Stimulated activated memory B cell treated with anti-CD40 and anti-IgM and Interleukin-4, amounts not matched to agents 10 μg/mL and 1 μg/mL and 100 μg/mL, for 72 hours (primary cell): ENCODE measurements around the gene PRRT1B.
A peak's percentile ranks its signal among the peaks of the same experiment; 100 is the strongest.
"Not testable (repeated sequence)": the region's sequence is repeated elsewhere in the genome, so short reads cannot be mapped to it uniquely, and the experiment has no call there.

Source experiments
- ATAC-seq: fragments of 150-1000 bp; cut with Tn5 transposase; 2 replicates; pipeline ENCODE4 v1.10.0; 2021
- H3K27ac Mint-ChIP-seq: one replicate; pipeline ENCODE4 v1.8.0; 2022; ENCODE audit warnings: mild to moderate bottlenecking, mixed read lengths
- H3K27me3 Mint-ChIP-seq: one replicate; pipeline ENCODE4 v1.8.0; 2022; ENCODE audit warnings: mixed read lengths
- H3K36me3 Mint-ChIP-seq: one replicate; pipeline ENCODE4 v1.8.0; 2022; ENCODE audit warnings: mixed read lengths
- H3K4me1 Mint-ChIP-seq: one replicate; pipeline ENCODE4 v1.8.0; 2022; ENCODE audit warnings: mixed read lengths
- H3K4me3 Mint-ChIP-seq: one replicate; pipeline ENCODE4 v1.8.0; 2022; ENCODE audit warnings: mild to moderate bottlenecking, moderate library complexity, mixed read lengths
- H3K9me3 Mint-ChIP-seq: one replicate; pipeline ENCODE4 v1.8.0; 2022; ENCODE audit warnings: mixed read lengths

The PRRT1B gene

DNA sequence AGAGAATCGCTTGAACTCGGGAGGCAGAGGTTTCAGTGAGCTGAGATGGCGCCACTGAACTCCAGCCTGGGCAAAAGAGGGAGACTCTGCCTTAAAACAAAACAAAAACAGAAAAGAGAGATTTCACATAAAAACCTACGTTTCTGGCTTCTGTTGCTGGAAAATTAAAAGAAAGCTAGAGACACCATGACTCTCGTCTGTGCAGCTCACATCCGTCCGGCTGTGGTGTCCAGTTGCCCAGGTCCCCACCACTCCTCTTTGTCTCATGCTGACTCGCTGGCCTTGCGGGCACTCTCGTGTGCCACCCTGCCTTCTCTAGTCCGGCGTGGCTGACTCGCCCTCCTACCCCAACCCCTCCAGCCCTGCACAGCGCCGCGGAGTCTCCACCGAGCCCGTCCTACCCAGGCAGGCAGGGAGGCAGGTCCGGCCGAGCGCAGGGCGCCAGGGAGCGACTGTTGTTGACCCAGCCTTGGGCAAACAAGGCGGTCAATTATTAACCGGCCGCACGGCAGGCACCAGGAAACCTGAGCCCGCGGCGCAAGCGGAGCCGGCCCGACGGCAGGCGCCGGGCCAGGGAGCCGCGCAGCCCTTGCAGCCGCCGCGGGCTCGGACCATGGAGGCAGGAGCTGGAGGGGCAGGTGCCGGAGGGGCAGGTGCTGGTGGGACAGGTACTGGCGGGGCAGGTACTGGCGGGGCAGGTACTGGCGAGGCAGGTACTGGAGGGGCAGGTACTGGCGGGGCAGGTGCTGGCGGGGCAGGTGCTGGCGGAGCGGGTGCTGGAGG is at the start of gene PRRT1B:
Gene PRRT1B (plus strand): TSS at position 521 of the 783 bp plus-strand sequence. CDS start 93 bp downstream, at position 614.
- no peak within 1 kb of the TSS for H3K27ac Mint-ChIP-seq
- peaks cover 44% of the 10 kb centered on the region for H3K27me3 Mint-ChIP-seq
- peaks cover 35% of the 10 kb centered on the region for H3K36me3 Mint-ChIP-seq
- H3K4me3 Mint-ChIP-seq = peak within 1 kb of the TSS; percentile 59
- peaks cover 34% of the 10 kb centered on the region for H3K9me3 Mint-ChIP-seq
- H3K4me1 Mint-ChIP-seq = peaks cover 20% of the 10 kb centered on the region
- no peak for ATAC-seq

DNA sequence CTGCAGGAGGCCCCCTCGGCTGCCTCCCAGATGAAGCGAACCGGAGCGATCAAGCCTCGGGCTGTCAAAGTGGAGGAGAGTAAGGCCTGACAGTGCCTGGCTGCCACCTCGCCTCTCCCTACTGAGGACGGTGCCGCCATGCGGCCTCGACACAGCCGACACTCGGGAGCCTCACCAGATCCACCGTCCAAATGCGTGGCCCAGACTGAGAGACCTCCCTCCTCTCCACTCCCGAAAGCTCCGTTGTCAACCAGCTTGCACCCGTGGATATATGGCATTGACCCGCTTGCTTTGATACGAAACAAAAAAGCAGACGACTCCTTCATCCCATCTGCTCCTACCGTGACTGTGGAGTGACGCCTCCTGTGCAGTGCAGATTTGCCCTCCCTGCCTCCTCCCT is 49.5 kb upstream of the PRRT1B start:
- no peaks in the 10 kb centered on the region for H3K9me3 Mint-ChIP-seq
- peaks cover 72% of the 10 kb centered on the region for H3K36me3 Mint-ChIP-seq
- H3K4me1 Mint-ChIP-seq = peaks cover 19% of the 10 kb centered on the region
- no peak for ATAC-seq
- H3K27ac Mint-ChIP-seq = no peak overlapping the region
- no peaks in the 10 kb centered on the region for H3K27me3 Mint-ChIP-seq
- no peak overlapping the region for H3K4me3 Mint-ChIP-seq

DNA sequence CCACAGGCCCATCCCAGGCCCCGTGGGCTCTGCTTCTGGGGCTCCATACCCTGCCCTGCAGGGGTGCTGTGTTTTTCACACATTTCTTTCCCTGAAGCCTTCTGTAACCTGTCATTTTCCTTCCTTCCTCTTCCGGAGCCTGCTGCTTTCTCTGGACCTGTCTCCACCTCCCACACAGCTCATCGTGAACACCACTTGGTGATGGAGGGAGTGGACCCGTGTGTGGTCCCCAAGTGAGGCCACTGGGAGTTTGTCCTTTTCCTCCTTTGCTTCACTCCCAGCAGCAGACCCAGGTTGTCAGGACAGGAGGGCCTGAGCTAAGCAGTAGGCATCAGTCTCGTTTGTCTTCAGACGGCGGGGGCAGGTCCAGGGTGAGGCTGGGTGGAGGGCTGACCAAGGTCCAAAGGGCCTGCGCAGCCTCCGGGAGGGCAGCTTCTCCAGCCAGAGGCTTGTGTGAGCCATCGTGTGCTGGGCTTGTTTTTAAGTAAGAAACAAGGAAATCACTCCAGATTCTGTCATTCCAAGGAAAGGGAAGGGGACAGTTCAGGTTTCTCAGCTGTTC is 48.4 kb upstream of the PRRT1B start:
- peaks cover 61% of the 10 kb centered on the region for H3K36me3 Mint-ChIP-seq
- ATAC-seq = no peak
- H3K27ac Mint-ChIP-seq = peak overlapping the region; percentile 46
- H3K27me3 Mint-ChIP-seq = no peaks in the 10 kb centered on the region
- H3K4me1 Mint-ChIP-seq = peaks cover 29% of the 10 kb centered on the region
- H3K9me3 Mint-ChIP-seq = no peaks in the 10 kb centered on the region
- no peak overlapping the region for H3K4me3 Mint-ChIP-seq

DNA sequence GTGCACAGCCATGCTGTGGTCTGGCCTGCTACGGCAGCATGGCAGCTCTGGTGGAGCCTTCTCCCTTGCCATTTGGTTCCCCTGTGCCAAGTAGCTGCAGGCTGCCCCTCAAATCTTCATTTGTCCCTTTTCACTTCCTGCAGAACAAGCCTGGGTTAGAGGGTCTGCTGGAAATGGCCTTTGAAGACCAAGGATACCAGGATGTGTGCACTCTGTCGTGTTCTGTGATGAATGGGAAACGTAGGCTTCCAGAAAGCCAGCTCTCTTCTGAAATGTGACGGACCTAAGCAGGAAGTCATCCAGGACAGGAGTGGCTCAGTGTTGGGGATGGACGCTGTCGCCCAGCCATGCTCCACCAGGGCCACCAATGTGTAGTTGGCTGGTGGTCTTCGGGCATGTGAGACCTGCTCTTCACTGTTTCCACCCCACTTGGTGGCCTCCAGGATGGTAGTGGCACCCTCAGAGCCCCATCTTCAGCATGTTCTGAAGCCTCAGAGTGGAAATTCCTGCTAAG is 46.0 kb upstream of the PRRT1B start:
- ATAC-seq = no peak
- no peak overlapping the region for H3K27ac Mint-ChIP-seq
- H3K4me1 Mint-ChIP-seq = peaks cover 42% of the 10 kb centered on the region
- no peaks in the 10 kb centered on the region for H3K27me3 Mint-ChIP-seq
- H3K4me3 Mint-ChIP-seq = no peak overlapping the region
- no peaks in the 10 kb centered on the region for H3K9me3 Mint-ChIP-seq
- H3K36me3 Mint-ChIP-seq = peaks cover 40% of the 10 kb centered on the region

DNA sequence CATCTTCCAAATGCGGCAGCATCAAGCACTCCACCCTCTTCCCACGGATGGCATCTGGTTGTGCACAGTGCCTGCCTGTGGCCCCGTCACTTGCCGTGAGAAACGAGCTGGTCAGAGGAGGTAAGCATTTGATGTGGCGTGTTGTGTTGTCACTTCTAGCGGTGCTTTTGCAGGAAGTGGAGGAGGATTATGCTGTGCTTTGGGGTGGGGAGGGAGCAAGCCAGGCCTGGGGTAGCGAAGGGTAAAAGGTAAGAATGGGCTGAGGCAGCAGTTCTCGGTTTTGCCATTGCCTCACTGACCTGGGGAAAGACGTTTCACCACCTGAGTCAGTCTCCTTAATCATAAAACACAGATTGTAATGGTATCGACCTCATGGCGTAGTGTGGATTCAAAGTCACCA is 44.9 kb upstream of the PRRT1B start:
- H3K36me3 Mint-ChIP-seq = peaks cover 33% of the 10 kb centered on the region
- no peaks in the 10 kb centered on the region for H3K9me3 Mint-ChIP-seq
- no peak overlapping the region for H3K27ac Mint-ChIP-seq
- ATAC-seq = no peak
- H3K4me1 Mint-ChIP-seq = peaks cover 52% of the 10 kb centered on the region
- H3K27me3 Mint-ChIP-seq = no peaks in the 10 kb centered on the region
- H3K4me3 Mint-ChIP-seq = no peak overlapping the region

DNA sequence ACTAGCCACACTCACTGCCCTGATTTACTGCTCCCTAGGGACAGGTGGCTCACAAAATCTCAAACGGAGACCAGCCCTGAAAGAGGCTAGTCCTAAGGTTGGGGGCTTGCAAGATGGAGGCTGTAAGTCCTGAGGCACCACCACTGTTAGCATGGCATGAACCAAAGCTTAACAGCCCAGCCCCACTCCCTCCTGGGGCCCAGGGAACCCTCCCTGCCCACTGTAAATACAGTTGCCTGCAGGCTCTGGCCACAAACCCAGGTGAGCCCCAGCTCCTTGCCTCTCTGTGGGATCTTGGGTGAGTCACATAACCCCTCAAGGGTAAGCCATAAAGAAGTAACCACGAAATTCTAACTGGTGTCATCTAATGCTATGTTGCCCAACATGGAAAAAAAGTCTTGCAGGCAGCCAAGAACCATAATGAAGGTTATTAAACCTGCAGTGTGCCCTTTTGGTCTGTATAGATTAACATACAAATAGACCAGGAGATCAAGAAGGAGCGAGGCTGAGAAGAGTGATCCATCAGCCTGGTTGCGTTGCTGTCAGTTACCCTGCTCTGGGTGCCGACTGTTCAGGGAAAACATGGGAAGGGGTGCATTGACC is 44.3 kb upstream of the PRRT1B start:
- Mint-ChIP-seq H3K4me3 (peak overlapping the region; percentile 44), H3K27ac (no peak overlapping the region), H3K4me1 (peaks cover 52% of the 10 kb centered on the region), H3K9me3 (no peaks in the 10 kb centered on the region), H3K36me3 (peaks cover 26% of the 10 kb centered on the region), H3K27me3 (no peaks in the 10 kb centered on the region)
- ATAC-seq = no peak

DNA sequence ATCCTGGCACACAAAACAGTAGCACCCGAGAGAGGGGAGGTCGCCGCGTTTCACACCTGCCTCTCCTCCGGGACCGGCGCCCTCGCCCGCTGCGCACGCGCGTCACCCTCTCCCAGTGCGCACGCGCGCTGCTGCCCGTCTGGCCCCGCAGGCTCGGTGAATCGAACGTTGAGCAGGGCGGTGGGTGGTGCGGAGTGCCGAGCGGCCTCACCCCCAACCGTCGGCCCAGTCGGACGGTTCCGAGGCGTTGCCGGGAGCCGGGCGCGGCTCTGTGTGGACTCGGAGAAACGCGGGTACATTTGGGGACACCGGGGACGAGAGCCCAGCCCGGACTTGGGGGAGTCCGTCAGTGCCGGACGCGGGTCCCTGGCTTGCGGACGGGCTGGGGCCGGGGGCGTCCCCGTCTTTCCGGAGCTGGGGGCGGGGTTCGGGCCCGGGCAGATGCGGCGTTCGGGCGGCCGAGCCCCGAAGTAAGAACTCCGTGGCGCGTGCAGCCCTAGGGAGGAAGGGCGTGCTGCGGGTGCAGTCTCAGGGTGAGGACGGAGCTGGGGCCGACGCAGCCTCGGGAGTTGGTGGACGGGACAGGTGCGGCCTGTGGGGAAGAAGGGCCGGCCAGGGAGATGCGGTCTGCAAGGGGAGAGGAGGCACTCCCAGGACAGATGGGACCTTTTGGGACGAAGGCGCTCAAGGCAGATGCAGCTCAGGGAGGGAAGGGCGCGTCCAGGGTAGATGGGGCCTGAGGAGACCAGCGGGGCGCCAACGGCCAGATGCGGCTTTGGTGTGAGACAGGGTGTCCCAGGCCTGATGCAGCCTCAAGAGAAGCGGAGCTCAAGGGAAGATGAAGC is 42.3 kb upstream of the PRRT1B start, which contains the start of gene POMT1:
Gene POMT1 (plus strand): TSS at position 138 of the 845 bp plus-strand sequence. CDS start 1,301 bp downstream, outside the sequence.
- Mint-ChIP-seq H3K9me3 (no peaks in the 10 kb centered on the region), H3K4me3 (peak within 1 kb of the TSS; percentile 84), H3K27ac (peak within 1 kb of the TSS; percentile 81), H3K27me3 (no peaks in the 10 kb centered on the region), H3K36me3 (peaks cover 16% of the 10 kb centered on the region), H3K4me1 (peaks cover 48% of the 10 kb centered on the region)
- ATAC-seq = peak; percentile 91

DNA sequence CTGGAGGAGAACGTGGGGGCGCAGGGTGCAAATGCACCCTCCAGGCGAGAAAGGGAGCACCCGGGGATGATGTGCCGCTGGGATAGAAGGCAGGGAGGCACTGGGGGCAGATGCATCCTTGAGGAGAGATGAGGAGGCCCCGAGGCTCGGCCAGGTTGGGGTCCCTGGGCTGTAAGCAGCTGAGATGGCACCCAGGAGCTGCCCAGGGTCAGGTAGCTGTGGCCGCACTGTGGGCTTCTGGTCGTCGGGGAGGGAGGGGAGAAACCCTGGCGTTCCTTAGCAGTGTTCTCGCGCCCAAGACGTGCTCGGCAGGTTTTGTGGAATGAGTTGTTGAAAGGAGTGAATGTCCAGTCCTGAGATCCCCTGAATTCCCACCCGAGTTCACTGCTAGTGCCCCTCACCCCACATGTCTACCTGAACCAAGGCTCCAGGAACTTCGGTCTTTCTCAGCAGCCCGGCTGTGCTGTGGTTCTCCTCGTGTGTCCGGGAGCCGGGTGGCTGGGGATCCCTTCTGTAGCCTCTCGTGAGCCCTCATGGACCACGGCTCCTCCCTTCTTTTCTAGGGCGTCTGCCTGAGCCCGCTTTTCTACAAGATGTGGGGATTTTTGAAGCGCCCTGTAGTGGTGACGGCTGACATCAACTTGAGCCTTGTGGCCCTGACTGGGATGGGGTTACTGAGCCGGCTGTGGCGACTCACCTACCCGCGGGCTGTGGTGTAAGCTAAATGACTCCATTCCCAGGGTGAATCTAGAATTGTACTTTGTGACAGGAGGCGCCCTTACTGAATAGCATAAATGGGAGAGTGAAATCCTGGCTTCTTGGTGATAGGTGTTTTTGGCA is 41.5 kb upstream of the PRRT1B start:
- H3K27me3 Mint-ChIP-seq = no peaks in the 10 kb centered on the region
- peaks cover 15% of the 10 kb centered on the region for H3K36me3 Mint-ChIP-seq
- peaks cover 48% of the 10 kb centered on the region for H3K4me1 Mint-ChIP-seq
- ATAC-seq = peak; percentile 6
- H3K9me3 Mint-ChIP-seq = no peaks in the 10 kb centered on the region
- H3K4me3 Mint-ChIP-seq = peak overlapping the region; percentile 84
- peak overlapping the region; percentile 81 for H3K27ac Mint-ChIP-seq

DNA sequence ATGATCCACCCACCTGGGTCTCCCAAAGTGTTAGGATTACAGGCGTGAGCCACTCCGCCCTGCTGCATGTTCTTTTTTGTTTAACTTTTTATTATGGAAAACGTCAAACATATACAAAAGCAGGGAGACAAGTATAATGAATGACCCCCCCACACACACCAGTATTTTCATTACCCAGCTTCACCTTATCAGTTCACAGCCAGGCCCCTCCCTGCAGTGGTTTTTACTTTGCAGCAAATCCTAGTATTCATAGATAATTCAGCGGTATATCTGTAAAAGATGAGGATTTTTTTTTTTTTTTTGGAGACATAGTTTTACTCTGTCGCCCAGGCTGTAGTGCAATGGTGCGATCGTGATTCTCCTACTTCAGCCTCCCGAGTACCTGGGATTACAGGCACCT is 40.3 kb upstream of the PRRT1B start:
- Mint-ChIP-seq H3K27me3 (no peaks in the 10 kb centered on the region), H3K27ac (no peak overlapping the region), H3K36me3 (peaks cover 11% of the 10 kb centered on the region), H3K9me3 (no peaks in the 10 kb centered on the region), H3K4me3 (no peak overlapping the region), H3K4me1 (peaks cover 41% of the 10 kb centered on the region)
- no peak for ATAC-seq

DNA sequence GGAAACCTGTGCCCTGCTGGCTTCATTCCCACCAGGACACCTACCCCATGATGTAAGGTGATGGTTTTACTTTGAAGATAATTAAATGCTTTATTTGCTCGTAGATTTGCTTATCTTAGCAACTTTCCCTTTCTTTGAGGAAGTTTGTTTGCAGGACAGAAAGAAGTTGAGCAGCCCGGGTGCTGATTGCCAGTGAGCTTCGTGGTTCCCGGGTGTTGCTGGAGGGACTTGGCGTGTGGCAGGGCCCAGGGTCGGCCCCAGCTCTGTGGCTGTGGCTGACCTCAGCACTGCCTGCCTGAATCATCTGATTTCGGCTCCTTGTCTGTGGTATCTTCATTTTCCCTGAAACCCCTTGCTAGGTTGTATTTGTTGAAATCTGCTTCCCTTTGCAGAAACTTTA is 33.9 kb upstream of the PRRT1B start:
- Mint-ChIP-seq H3K27me3 (no peaks in the 10 kb centered on the region), H3K36me3 (peaks cover 52% of the 10 kb centered on the region), H3K27ac (no peak overlapping the region), H3K9me3 (no peaks in the 10 kb centered on the region), H3K4me1 (peaks cover 7% of the 10 kb centered on the region), H3K4me3 (no peak overlapping the region)
- no peak for ATAC-seq

DNA sequence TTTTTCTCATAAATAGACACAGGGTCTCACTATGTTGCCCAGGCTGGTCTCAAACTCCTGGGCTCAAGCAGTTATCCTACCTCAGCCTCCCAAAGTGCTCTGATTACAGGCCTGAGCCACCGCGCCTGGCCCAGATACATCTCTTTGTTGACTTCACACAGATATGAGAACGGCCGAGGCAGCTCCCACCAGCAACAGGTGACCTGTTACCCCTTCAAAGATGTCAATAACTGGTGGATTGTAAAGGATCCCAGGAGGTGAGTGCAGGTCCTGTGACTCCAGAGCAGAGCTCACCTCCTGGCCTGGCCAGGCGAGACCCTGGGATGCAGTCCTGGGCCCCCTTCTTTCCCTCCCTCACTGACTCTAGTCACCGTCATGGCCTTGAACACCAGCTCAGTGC is 33.4 kb upstream of the PRRT1B start:
- H3K9me3 Mint-ChIP-seq = no peaks in the 10 kb centered on the region
- peaks cover 7% of the 10 kb centered on the region for H3K4me1 Mint-ChIP-seq
- no peaks in the 10 kb centered on the region for H3K27me3 Mint-ChIP-seq
- H3K36me3 Mint-ChIP-seq = peaks cover 48% of the 10 kb centered on the region
- H3K27ac Mint-ChIP-seq = no peak overlapping the region
- ATAC-seq = no peak
- no peak overlapping the region for H3K4me3 Mint-ChIP-seq

DNA sequence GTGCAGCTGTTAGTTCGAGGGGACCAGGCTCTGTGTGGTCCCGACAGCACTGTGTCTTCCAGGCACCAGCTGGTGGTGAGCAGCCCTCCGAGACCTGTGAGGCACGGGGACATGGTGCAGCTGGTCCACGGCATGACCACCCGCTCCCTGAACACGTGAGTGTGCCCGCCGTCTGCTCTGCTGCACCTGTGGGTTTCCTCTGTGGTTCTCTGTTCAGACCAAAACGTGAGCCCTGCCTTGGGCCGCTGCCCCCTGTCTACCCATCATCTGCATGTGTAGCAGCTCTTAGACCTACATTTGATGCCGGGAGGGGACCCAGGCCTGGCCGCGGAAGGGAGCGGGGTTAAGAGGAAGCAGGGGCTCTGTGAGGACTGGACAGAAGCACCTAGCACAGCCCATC is 32.1 kb upstream of the PRRT1B start:
- Mint-ChIP-seq H3K4me1 (peaks cover 7% of the 10 kb centered on the region), H3K4me3 (no peak overlapping the region), H3K27ac (no peak overlapping the region), H3K9me3 (no peaks in the 10 kb centered on the region), H3K36me3 (peaks cover 56% of the 10 kb centered on the region), H3K27me3 (no peaks in the 10 kb centered on the region)
- ATAC-seq = no peak

DNA sequence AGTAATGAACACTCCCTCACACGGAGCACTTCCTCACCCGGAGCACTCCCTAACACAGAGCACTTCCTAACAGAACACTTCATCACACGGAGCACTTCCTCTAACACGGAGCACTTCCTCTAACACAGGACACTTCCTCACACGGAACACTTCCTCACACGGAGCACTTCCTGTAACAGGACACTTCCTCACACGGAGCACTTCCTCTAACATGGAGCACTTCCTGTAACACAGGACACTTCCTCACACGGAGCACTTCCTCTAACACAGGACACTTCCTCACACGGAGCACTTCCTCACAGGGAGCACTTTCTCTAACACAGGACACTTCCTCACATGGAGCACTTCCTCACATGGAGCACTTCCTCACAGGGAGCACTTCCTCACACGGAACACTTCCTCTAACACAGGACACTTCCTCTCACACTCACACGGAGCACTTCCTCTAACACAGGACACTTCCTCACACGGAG is 29.7 kb upstream of the PRRT1B start:
- not testable (repeated sequence) for H3K27me3 Mint-ChIP-seq, H3K27ac Mint-ChIP-seq, H3K9me3 Mint-ChIP-seq, H3K4me3 Mint-ChIP-seq, ATAC-seq, H3K4me1 Mint-ChIP-seq
- peaks cover 61% of the 10 kb centered on the region for H3K36me3 Mint-ChIP-seq

DNA sequence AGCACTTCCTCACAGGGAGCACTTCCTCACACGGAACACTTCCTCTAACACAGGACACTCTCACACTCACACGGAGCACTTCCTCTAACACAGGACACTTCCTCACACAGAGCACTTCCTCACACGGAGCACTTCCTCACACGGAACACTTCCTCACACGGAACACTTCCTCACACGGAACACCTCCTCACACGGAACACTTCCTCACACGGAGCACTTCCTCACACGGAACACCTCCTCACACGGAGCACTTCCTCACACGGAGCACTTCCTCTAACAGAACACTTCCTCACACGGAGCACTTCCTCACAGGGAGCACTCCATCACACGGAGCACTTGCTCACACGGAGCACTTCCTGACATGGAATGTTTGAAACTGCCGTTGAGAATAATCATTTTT is 29.2 kb upstream of the PRRT1B start:
- peaks cover 7% of the 10 kb centered on the region for H3K4me1 Mint-ChIP-seq
- H3K9me3 Mint-ChIP-seq = no peaks in the 10 kb centered on the region
- no peak overlapping the region for H3K27ac Mint-ChIP-seq
- no peaks in the 10 kb centered on the region for H3K27me3 Mint-ChIP-seq
- ATAC-seq = no peak
- peaks cover 56% of the 10 kb centered on the region for H3K36me3 Mint-ChIP-seq
- H3K4me3 Mint-ChIP-seq = no peak overlapping the region
